WTC11 (cell line): Measurements from ENCODE around the gene M1AP. TPM values are rescaled to one million over a fixed set of nuclear protein-coding genes. Genes with fewer than 3 reads are reported as not detected.

Experiments used
- ATAC-seq: fragments of 200-7000 bp; cut with Tn5 transposase; 2 replicates; pipeline ENCODE4 v1.10.0; 2021; ENCODE audit warnings: mild to moderate bottlenecking, moderate library complexity
- CTCF ChIA-PET: fragments of 300-600 bp; sonication (Branson Sonifier 250); formaldehyde crosslinking; loops from one replicate; lab custom pipeline; 2021; ENCODE audit warnings: antibody characterized with exemption; lab: Charles Lee
- POLR2A ChIA-PET: fragments of 350-600 bp; sonication (Branson Sonifier 250); formaldehyde crosslinking; loops from one replicate; lab custom pipeline; 2021; ENCODE audit warnings: antibody characterized with exemption; lab: Charles Lee
- DNase-seq: peaks from one replicate; pipeline ENCODE4 v3.0.0; 2021; ENCODE audit warnings: low spot score
- H3K27ac Mint-ChIP-seq: 2 replicates; pipeline ENCODE4 v1.8.0; 2021; ENCODE audit warnings: mixed read lengths
- H3K27me3 Mint-ChIP-seq: 2 replicates; pipeline ENCODE4 v1.8.0; 2021; ENCODE audit warnings: low read depth, mild to moderate bottlenecking, moderate library complexity, mixed read lengths
- H3K36me3 Mint-ChIP-seq: 2 replicates; pipeline ENCODE4 v1.8.0; 2021; ENCODE audit warnings: mixed read lengths
- H3K4me1 Mint-ChIP-seq: 2 replicates; pipeline ENCODE4 v1.8.0; 2022; ENCODE audit warnings: mixed read lengths
- H3K4me3 Mint-ChIP-seq: 2 replicates; pipeline ENCODE4 v1.8.0; 2021; ENCODE audit warnings: mild to moderate bottlenecking, moderate library complexity, mixed read lengths
- H3K9me3 Mint-ChIP-seq: 2 replicates; pipeline ENCODE4 v1.8.0; 2021; ENCODE audit warnings: mixed read lengths
- EMX1 ChIP-seq: fragments of 250-450 bp; sonication (Bioruptor Pico); IDR thresholded peaks from 2 replicates; pipeline ENCODE4 v1.8.0; 2021; ENCODE audit warnings: mild to moderate bottlenecking
- FOXJ3 ChIP-seq: sonication (generic); formaldehyde crosslinking; IDR thresholded peaks from 2 replicates; pipeline ENCODE4 v1.9.0; 2021; ENCODE audit warnings: missing genetic modification reagents, mild to moderate bottlenecking, borderline replicate concordance
- IRF2 ChIP-seq: sonication (generic); formaldehyde crosslinking; IDR thresholded peaks from 2 replicates; pipeline ENCODE4 v1.8.0; 2022; ENCODE audit warnings: low read depth, missing genetic modification reagents, borderline replicate concordance
- JAZF1 ChIP-seq: fragments of 250-450 bp; sonication (Bioruptor Pico); IDR thresholded peaks from 2 replicates; pipeline ENCODE4 v1.9.0; 2021; ENCODE audit warnings: moderate library complexity, mild to moderate bottlenecking, inconsistent platforms
- JUN ChIP-seq: sonication (generic); formaldehyde crosslinking; IDR thresholded peaks from 2 replicates; pipeline ENCODE4 v1.8.0; 2023; ENCODE audit warnings: mild to moderate bottlenecking, missing genetic modification reagents
- SOX15 ChIP-seq: fragments of 250-450 bp; sonication (Bioruptor Pico); IDR thresholded peaks from 2 replicates; pipeline ENCODE4 v1.9.0; 2021; ENCODE audit warnings: mild to moderate bottlenecking
- TP53 ChIP-seq: sonication (generic); formaldehyde crosslinking; IDR thresholded peaks from 2 replicates; pipeline ENCODE4 v1.8.1; 2023; ENCODE audit warnings: mild to moderate bottlenecking, missing genetic modification reagents
- total RNA-seq: library from RNA; stranded (reverse); gene quantifications from 3 replicates; pipeline ENCODE4 v1.2.3, GENCODE V29; 2021
- TF ChIP-seq, protein P1 (sequence below): sonication (generic); formaldehyde crosslinking; IDR thresholded peaks from 2 replicates; pipeline ENCODE4 v1.8.1; 2023; ENCODE audit warnings: mild to moderate bottlenecking, missing genetic modification reagents, borderline replicate concordance
- TF ChIP-seq, protein P2 (sequence below): sonication (generic); formaldehyde crosslinking; IDR thresholded peaks from 2 replicates; pipeline ENCODE4 v1.8.1; 2023; ENCODE audit warnings: mild to moderate bottlenecking, missing genetic modification reagents, moderate library complexity
- TF ChIP-seq, protein P3 (sequence below): sonication (generic); formaldehyde crosslinking; IDR thresholded peaks from 2 replicates; pipeline ENCODE4 v1.8.0; 2022; ENCODE audit warnings: missing genetic modification reagents
- TF ChIP-seq, protein P4 (sequence below): fragments of 250-450 bp; sonication (Bioruptor Pico); IDR thresholded peaks from 2 replicates; pipeline ENCODE4 v1.9.0; 2021; ENCODE audit warnings: mild to moderate bottlenecking
- TF ChIP-seq, protein P5 (sequence below): fragments of 250-450 bp; sonication (Bioruptor Pico); IDR thresholded peaks from 2 replicates; pipeline ENCODE4 v1.9.0; 2021; ENCODE audit warnings: mild to moderate bottlenecking, borderline replicate concordance
- TF ChIP-seq, protein P6 (sequence below): sonication (generic); formaldehyde crosslinking; IDR thresholded peaks from 2 replicates; pipeline ENCODE4 v1.8.1; 2023; ENCODE audit warnings: mild to moderate bottlenecking, moderate library complexity, missing genetic modification reagents
- TF ChIP-seq, protein P7 (sequence below): sonication (generic); formaldehyde crosslinking; IDR thresholded peaks from 2 replicates; pipeline ENCODE4 v1.8.1; 2022; ENCODE audit warnings: mild to moderate bottlenecking, moderate library complexity, missing genetic modification reagents
- TF ChIP-seq, protein P8 (sequence below): fragments of 250-450 bp; sonication (Bioruptor Pico); IDR thresholded peaks from 2 replicates; pipeline ENCODE4 v1.9.0; 2021; ENCODE audit warnings: moderate library complexity, mild to moderate bottlenecking, inconsistent platforms, borderline replicate concordance

The M1AP gene
- total RNA-seq, 1 experiment from 2014 or later = 5.9 TPM

DNA sequence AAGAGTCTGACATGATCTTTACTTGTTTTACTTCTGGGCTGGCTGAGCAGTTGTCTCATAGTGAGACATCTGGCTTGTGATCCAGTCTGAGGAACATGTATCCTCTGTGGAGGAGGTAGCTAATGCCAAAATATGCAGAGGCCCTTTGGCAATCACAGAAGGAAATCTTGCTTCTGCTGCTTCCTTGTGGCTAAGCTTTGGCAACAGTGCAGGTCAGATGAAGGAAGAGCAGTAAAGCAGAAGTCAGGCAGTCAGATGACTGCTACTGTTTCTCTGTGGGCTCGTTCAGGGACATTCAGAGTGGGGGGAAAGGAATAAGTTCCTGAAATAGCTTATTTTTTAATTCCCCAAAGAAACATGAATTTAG is 71.3 kb downstream of the M1AP start (continued):
- TF ChIP-seq, protein P1, sequence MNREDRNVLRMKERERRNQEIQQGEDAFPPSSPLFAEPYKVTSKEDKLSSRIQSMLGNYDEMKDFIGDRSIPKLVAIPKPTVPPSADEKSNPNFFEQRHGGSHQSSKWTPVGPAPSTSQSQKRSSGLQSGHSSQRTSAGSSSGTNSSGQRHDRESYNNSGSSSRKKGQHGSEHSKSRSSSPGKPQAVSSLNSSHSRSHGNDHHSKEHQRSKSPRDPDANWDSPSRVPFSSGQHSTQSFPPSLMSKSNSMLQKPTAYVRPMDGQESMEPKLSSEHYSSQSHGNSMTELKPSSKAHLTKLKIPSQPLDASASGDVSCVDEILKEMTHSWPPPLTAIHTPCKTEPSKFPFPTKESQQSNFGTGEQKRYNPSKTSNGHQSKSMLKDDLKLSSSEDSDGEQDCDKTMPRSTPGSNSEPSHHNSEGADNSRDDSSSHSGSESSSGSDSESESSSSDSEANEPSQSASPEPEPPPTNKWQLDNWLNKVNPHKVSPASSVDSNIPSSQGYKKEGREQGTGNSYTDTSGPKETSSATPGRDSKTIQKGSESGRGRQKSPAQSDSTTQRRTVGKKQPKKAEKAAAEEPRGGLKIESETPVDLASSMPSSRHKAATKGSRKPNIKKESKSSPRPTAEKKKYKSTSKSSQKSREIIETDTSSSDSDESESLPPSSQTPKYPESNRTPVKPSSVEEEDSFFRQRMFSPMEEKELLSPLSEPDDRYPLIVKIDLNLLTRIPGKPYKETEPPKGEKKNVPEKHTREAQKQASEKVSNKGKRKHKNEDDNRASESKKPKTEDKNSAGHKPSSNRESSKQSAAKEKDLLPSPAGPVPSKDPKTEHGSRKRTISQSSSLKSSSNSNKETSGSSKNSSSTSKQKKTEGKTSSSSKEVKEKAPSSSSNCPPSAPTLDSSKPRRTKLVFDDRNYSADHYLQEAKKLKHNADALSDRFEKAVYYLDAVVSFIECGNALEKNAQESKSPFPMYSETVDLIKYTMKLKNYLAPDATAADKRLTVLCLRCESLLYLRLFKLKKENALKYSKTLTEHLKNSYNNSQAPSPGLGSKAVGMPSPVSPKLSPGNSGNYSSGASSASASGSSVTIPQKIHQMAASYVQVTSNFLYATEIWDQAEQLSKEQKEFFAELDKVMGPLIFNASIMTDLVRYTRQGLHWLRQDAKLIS (CRISPR knock-in tag) = no peak
- TF ChIP-seq, protein P2, sequence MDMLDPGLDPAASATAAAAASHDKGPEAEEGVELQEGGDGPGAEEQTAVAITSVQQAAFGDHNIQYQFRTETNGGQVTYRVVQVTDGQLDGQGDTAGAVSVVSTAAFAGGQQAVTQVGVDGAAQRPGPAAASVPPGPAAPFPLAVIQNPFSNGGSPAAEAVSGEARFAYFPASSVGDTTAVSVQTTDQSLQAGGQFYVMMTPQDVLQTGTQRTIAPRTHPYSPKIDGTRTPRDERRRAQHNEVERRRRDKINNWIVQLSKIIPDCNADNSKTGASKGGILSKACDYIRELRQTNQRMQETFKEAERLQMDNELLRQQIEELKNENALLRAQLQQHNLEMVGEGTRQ (CRISPR knock-in tag) = no peak
- TF ChIP-seq, protein P3, sequence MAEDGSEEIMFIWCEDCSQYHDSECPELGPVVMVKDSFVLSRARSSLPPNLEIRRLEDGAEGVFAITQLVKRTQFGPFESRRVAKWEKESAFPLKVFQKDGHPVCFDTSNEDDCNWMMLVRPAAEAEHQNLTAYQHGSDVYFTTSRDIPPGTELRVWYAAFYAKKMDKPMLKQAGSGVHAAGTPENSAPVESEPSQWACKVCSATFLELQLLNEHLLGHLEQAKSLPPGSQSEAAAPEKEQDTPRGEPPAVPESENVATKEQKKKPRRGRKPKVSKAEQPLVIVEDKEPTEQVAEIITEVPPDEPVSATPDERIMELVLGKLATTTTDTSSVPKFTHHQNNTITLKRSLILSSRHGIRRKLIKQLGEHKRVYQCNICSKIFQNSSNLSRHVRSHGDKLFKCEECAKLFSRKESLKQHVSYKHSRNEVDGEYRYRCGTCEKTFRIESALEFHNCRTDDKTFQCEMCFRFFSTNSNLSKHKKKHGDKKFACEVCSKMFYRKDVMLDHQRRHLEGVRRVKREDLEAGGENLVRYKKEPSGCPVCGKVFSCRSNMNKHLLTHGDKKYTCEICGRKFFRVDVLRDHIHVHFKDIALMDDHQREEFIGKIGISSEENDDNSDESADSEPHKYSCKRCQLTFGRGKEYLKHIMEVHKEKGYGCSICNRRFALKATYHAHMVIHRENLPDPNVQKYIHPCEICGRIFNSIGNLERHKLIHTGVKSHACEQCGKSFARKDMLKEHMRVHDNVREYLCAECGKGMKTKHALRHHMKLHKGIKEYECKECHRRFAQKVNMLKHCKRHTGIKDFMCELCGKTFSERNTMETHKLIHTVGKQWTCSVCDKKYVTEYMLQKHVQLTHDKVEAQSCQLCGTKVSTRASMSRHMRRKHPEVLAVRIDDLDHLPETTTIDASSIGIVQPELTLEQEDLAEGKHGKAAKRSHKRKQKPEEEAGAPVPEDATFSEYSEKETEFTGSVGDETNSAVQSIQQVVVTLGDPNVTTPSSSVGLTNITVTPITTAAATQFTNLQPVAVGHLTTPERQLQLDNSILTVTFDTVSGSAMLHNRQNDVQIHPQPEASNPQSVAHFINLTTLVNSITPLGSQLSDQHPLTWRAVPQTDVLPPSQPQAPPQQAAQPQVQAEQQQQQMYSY (CRISPR knock-in tag) = no peak
- TF ChIP-seq, protein P4, sequence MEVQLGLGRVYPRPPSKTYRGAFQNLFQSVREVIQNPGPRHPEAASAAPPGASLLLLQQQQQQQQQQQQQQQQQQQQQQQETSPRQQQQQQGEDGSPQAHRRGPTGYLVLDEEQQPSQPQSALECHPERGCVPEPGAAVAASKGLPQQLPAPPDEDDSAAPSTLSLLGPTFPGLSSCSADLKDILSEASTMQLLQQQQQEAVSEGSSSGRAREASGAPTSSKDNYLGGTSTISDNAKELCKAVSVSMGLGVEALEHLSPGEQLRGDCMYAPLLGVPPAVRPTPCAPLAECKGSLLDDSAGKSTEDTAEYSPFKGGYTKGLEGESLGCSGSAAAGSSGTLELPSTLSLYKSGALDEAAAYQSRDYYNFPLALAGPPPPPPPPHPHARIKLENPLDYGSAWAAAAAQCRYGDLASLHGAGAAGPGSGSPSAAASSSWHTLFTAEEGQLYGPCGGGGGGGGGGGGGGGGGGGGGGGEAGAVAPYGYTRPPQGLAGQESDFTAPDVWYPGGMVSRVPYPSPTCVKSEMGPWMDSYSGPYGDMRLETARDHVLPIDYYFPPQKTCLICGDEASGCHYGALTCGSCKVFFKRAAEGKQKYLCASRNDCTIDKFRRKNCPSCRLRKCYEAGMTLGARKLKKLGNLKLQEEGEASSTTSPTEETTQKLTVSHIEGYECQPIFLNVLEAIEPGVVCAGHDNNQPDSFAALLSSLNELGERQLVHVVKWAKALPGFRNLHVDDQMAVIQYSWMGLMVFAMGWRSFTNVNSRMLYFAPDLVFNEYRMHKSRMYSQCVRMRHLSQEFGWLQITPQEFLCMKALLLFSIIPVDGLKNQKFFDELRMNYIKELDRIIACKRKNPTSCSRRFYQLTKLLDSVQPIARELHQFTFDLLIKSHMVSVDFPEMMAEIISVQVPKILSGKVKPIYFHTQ (CRISPR knock-in tag) = no peak
- TF ChIP-seq JUN (CRISPR knock-in tag) = no peak
- no peak for TF ChIP-seq FOXJ3 (CRISPR knock-in tag)

DNA sequence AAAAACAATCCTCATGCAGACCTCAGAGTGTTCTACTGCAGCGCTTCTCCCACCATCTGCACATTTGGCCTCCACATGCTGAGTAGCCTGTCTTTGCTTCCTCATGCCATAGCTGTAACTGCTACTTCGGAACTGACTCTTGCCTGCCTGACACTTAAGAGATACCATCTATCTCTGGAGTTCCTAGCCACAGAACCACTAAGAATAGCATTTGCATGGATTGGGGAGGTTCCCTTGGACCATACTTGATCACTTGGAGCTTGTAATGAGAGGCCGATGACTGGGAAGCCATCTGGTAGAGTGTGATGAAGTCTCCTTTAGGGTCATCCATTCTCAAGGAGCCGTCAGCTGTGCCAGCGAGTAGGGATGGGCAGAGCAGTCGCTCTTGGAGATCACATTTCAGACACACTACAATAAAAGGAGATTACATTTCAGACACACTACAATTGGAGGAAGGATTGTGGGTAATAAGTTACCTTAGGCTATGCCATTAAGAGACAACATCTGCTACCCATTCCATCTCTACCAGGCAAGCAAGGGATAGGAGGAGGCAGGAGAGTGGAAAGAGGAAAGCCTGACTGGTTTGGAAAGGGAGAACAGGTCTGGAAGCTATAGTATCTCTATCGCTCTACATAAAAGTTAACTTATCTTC is 71.8 kb downstream of the M1AP start:
- no peaks in the 10 kb centered on the region for H3K36me3 Mint-ChIP-seq
- no peaks in the 10 kb centered on the region for H3K9me3 Mint-ChIP-seq
- no peak for DNase-seq
- POLR2A ChIA-PET = no interaction called here
- H3K4me3 Mint-ChIP-seq = no peak overlapping the region
- no peak overlapping the region for H3K27ac Mint-ChIP-seq
- peaks cover 23% of the 10 kb centered on the region for H3K27me3 Mint-ChIP-seq
- ATAC-seq = no peak
- peaks cover 10% of the 10 kb centered on the region for H3K4me1 Mint-ChIP-seq
- CTCF ChIA-PET = interaction anchor here (0.7 to 3.9 kb wide), 2 partner anchors 10 to 115 kb away, joined by 3 to 14 read pairs; no protein-coding TSS in a partner anchor
- TF ChIP-seq, protein P5, sequence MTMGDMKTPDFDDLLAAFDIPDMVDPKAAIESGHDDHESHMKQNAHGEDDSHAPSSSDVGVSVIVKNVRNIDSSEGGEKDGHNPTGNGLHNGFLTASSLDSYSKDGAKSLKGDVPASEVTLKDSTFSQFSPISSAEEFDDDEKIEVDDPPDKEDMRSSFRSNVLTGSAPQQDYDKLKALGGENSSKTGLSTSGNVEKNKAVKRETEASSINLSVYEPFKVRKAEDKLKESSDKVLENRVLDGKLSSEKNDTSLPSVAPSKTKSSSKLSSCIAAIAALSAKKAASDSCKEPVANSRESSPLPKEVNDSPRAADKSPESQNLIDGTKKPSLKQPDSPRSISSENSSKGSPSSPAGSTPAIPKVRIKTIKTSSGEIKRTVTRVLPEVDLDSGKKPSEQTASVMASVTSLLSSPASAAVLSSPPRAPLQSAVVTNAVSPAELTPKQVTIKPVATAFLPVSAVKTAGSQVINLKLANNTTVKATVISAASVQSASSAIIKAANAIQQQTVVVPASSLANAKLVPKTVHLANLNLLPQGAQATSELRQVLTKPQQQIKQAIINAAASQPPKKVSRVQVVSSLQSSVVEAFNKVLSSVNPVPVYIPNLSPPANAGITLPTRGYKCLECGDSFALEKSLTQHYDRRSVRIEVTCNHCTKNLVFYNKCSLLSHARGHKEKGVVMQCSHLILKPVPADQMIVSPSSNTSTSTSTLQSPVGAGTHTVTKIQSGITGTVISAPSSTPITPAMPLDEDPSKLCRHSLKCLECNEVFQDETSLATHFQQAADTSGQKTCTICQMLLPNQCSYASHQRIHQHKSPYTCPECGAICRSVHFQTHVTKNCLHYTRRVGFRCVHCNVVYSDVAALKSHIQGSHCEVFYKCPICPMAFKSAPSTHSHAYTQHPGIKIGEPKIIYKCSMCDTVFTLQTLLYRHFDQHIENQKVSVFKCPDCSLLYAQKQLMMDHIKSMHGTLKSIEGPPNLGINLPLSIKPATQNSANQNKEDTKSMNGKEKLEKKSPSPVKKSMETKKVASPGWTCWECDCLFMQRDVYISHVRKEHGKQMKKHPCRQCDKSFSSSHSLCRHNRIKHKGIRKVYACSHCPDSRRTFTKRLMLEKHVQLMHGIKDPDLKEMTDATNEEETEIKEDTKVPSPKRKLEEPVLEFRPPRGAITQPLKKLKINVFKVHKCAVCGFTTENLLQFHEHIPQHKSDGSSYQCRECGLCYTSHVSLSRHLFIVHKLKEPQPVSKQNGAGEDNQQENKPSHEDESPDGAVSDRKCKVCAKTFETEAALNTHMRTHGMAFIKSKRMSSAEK (CRISPR knock-in tag) = no peak
- TF ChIP-seq, protein P6, sequence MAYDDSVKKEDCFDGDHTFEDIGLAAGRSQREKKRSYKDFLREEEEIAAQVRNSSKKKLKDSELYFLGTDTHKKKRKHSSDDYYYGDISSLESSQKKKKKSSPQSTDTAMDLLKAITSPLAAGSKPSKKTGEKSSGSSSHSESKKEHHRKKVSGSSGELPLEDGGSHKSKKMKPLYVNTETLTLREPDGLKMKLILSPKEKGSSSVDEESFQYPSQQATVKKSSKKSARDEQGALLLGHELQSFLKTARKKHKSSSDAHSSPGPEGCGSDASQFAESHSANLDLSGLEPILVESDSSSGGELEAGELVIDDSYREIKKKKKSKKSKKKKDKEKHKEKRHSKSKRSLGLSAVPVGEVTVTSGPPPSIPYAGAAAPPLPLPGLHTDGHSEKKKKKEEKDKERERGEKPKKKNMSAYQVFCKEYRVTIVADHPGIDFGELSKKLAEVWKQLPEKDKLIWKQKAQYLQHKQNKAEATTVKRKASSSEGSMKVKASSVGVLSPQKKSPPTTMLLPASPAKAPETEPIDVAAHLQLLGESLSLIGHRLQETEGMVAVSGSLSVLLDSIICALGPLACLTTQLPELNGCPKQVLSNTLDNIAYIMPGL (CRISPR knock-in tag) = no peak
- TF ChIP-seq, protein P7, sequence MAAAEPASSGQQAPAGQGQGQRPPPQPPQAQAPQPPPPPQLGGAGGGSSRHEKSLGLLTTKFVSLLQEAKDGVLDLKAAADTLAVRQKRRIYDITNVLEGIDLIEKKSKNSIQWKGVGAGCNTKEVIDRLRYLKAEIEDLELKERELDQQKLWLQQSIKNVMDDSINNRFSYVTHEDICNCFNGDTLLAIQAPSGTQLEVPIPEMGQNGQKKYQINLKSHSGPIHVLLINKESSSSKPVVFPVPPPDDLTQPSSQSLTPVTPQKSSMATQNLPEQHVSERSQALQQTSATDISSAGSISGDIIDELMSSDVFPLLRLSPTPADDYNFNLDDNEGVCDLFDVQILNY = no peak
- TF ChIP-seq SOX15 (no peak), EMX1 (no peak), JAZF1 (CRISPR knock-in tag) (no peak), TP53 (CRISPR knock-in tag) (no peak), IRF2 (CRISPR knock-in tag) (no peak)
- TF ChIP-seq, protein P8, sequence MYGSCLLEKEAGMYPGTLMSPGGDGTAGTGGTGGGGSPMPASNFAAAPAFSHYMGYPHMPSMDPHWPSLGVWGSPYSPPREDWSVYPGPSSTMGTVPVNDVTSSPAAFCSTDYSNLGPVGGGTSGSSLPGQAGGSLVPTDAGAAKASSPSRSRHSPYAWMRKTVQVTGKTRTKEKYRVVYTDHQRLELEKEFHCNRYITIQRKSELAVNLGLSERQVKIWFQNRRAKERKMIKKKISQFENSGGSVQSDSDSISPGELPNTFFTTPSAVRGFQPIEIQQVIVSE (CRISPR knock-in tag) = no peak
